Measurements from ENCODE around the gene PTRHD1. TPM values are rescaled to one million over a fixed set of nuclear protein-coding genes. Genes with fewer than 3 reads are reported as not detected.

PTRHD1 gene
- total RNA-seq, 3 donors from 2014 or later: 19.6 to 43.4 (median 41.9) TPM

- ATAC-seq (no peak), DNase-seq (peak in 1 of 3 donors; percentile 19)
- intact Hi-C loops (cut with DNase I, micrococcal nuclease): no loop called here
- no peak for TF ChIP-seq CTCF (IDR thresholded peaks at IDR 0.05)
- Histone ChIP-seq H3K4me3 (no peak overlapping the region), H3K9me3 (no peaks in the 10 kb centered on the region), H3K36me3 (ENCODE audit: low read depth) (no peaks in the 10 kb centered on the region), H3K4me1 (ENCODE audit: low read depth) (no peaks in the 10 kb centered on the region)
Measured at GRCh38 chr2:24821433-24821891, 28.3 kb upstream of the PTRHD1 start.

DNA sequence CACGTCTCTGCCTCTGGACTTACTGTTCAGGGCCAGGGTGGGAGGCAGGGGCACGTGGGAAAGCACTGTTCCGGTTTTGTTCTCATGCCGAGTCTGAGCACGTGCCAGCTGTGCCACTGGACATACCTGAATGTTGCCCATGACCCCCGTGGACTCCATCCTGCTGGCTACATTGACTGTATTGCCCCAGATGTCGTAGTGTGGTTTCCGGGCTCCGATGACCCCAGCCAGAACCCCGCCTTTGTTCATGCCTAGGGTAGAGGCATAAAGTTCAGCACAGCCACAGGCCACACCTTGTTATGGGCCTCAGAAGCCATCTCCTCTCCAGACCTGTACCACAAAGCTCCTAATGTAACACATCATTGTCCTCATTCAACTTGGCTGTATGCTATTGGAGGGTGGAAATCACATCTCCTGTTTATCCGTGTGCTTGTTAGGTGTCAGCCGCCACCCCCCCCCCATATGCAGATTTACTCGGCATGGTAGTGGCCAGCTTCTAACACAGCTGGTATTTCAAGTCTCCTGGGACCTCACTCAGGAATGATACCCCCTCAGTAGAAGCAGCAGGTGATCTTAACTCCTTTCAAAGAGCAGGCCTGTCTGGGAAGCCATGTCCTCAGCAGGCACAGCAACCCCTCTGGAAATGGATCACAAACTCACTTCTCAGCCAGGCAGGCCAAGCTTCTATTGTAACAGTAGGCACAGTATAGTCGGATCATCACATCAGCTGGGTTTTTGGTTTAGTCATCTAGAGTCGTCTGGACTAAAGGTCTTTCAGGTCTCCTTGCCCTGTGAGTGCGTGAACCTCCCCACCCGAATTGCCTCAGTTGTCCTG, 27.6 kb upstream of the PTRHD1 start:
- no peak for TF ChIP-seq CTCF (IDR thresholded peaks at IDR 0.05)
- H3K36me3 ChIP-seq (ENCODE audit: low read depth): no peaks in the 10 kb centered on the region
- DNase-seq (no peak), ATAC-seq (no peak)
- H3K4me1 ChIP-seq (ENCODE audit: low read depth): no peaks in the 10 kb centered on the region
- no peaks in the 10 kb centered on the region for H3K9me3 ChIP-seq
- intact Hi-C loops (cut with DNase I, micrococcal nuclease): no loop called here
- no peak overlapping the region for H3K4me3 ChIP-seq

DNA sequence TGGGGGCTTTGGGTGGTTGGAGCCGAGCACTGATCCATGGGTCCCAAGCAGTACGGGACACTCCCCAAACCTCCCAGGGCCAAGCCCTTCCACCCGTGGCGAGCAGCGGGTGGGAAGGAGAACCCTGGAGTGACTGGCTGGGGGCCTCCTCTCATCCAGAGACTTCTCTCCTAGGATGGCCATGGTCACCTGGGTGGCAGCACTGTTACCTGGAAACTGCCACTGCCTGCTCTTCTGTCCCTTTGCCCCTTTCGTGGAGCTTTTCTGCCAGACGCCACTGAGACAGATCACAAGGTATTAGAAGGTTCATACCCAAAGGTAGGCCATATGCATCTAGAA, 27.0 kb upstream of the PTRHD1 start:
- no peak for TF ChIP-seq CTCF (IDR thresholded peaks at IDR 0.05)
- Histone ChIP-seq H3K4me3 (no peak overlapping the region), H3K4me1 (ENCODE audit: low read depth) (no peaks in the 10 kb centered on the region), H3K9me3 (no peaks in the 10 kb centered on the region), H3K36me3 (ENCODE audit: low read depth) (no peaks in the 10 kb centered on the region)
- no peak for DNase-seq
- intact Hi-C loops (cut with DNase I, micrococcal nuclease): no loop called here
- ATAC-seq: peak; percentile 11

- DNase-seq: peak in 1 of 3 donors; percentile 34
- Histone ChIP-seq H3K36me3 (ENCODE audit: low read depth) (no peaks in the 10 kb centered on the region), H3K9me3 (no peaks in the 10 kb centered on the region), H3K4me3 (no peak overlapping the region), H3K4me1 (ENCODE audit: low read depth) (no peaks in the 10 kb centered on the region)
- intact Hi-C loops (cut with DNase I, micrococcal nuclease): no loop called here
- TF ChIP-seq CTCF (IDR thresholded peaks at IDR 0.05): no peak
- no peak for ATAC-seq
Measured at GRCh38 chr2:24819442-24820174, 26.4 kb upstream of the PTRHD1 start.

- intact Hi-C loops (cut with DNase I, micrococcal nuclease): no loop called here
- Histone ChIP-seq H3K4me1 (ENCODE audit: low read depth) (no peaks in the 10 kb centered on the region), H3K9me3 (no peaks in the 10 kb centered on the region), H3K36me3 (ENCODE audit: low read depth) (no peaks in the 10 kb centered on the region), H3K4me3 (no peak overlapping the region)
- DNase-seq: peak in 1 of 3 donors; percentile 6
- no peak for TF ChIP-seq CTCF (IDR thresholded peaks at IDR 0.05)
- ATAC-seq: no peak
Measured at GRCh38 chr2:24818721-24819167, 25.6 kb upstream of the PTRHD1 start.

Data from mucosa of descending colon (tissue), 3 donors.